WTC11 (cell line): Measurements from ENCODE around the gene MXD3. TPM values are rescaled to one million over a fixed set of nuclear protein-coding genes. Genes with fewer than 3 reads are reported as not detected.

Experiments
- ATAC-seq: fragments of 200-7000 bp; cut with Tn5 transposase; 2 replicates; pipeline ENCODE4 v1.10.0; 2021; ENCODE audit warnings: mild to moderate bottlenecking, moderate library complexity
- CTCF ChIA-PET: fragments of 300-600 bp; sonication (Branson Sonifier 250); formaldehyde crosslinking; loops from one replicate; lab custom pipeline; 2021; ENCODE audit warnings: antibody characterized with exemption; lab: Charles Lee
- POLR2A ChIA-PET: fragments of 350-600 bp; sonication (Branson Sonifier 250); formaldehyde crosslinking; loops from one replicate; lab custom pipeline; 2021; ENCODE audit warnings: antibody characterized with exemption; lab: Charles Lee
- DNase-seq: peaks from one replicate; pipeline ENCODE4 v3.0.0; 2021; ENCODE audit warnings: low spot score
- H3K27ac Mint-ChIP-seq: 2 replicates; pipeline ENCODE4 v1.8.0; 2021; ENCODE audit warnings: mixed read lengths
- H3K27me3 Mint-ChIP-seq: 2 replicates; pipeline ENCODE4 v1.8.0; 2021; ENCODE audit warnings: low read depth, mild to moderate bottlenecking, moderate library complexity, mixed read lengths
- H3K36me3 Mint-ChIP-seq: 2 replicates; pipeline ENCODE4 v1.8.0; 2021; ENCODE audit warnings: mixed read lengths
- H3K4me1 Mint-ChIP-seq: 2 replicates; pipeline ENCODE4 v1.8.0; 2022; ENCODE audit warnings: mixed read lengths
- H3K4me3 Mint-ChIP-seq: 2 replicates; pipeline ENCODE4 v1.8.0; 2021; ENCODE audit warnings: mild to moderate bottlenecking, moderate library complexity, mixed read lengths
- H3K9me3 Mint-ChIP-seq: 2 replicates; pipeline ENCODE4 v1.8.0; 2021; ENCODE audit warnings: mixed read lengths
- ATF1 ChIP-seq: sonication (generic); formaldehyde crosslinking; IDR thresholded peaks from 2 replicates; pipeline ENCODE4 v1.8.1; 2023; ENCODE audit warnings: mild to moderate bottlenecking, moderate library complexity, missing genetic modification reagents
- ATF3 ChIP-seq: sonication (generic); formaldehyde crosslinking; conservative IDR thresholded peaks from 2 replicates; pipeline ENCODE4 v1.8.1; 2022; ENCODE audit warnings: mild to moderate bottlenecking, missing genetic modification reagents
- ATF6 ChIP-seq: sonication (generic); formaldehyde crosslinking; IDR thresholded peaks from 2 replicates; pipeline ENCODE4 v1.8.1; 2023; ENCODE audit warnings: mild to moderate bottlenecking, missing genetic modification reagents
- E2F1 ChIP-seq: sonication (generic); formaldehyde crosslinking; IDR thresholded peaks from 2 replicates; pipeline ENCODE4 v1.8.0; 2022; ENCODE audit warnings: mild to moderate bottlenecking, missing genetic modification reagents
- EMX1 ChIP-seq: fragments of 250-450 bp; sonication (Bioruptor Pico); IDR thresholded peaks from 2 replicates; pipeline ENCODE4 v1.8.0; 2021; ENCODE audit warnings: mild to moderate bottlenecking
- ERG ChIP-seq: fragments of 250-450 bp; sonication (Bioruptor Pico); IDR thresholded peaks from 2 replicates; pipeline ENCODE4 v1.8.0; 2021; ENCODE audit warnings: mild to moderate bottlenecking
- ESRRA ChIP-seq: sonication (generic); formaldehyde crosslinking; IDR thresholded peaks from 2 replicates; pipeline ENCODE4 v1.8.1; 2022; ENCODE audit warnings: mild to moderate bottlenecking, missing genetic modification reagents, borderline replicate concordance
- HMGA2 ChIP-seq: fragments of 250-450 bp; sonication (Bioruptor Pico); IDR thresholded peaks from 2 replicates; pipeline ENCODE4 v1.4.0; 2021; ENCODE audit warnings: mild to moderate bottlenecking, moderate library complexity
- JAZF1 ChIP-seq: fragments of 250-450 bp; sonication (Bioruptor Pico); IDR thresholded peaks from 2 replicates; pipeline ENCODE4 v1.9.0; 2021; ENCODE audit warnings: moderate library complexity, mild to moderate bottlenecking, inconsistent platforms
- MAX ChIP-seq: sonication (generic); formaldehyde crosslinking; IDR thresholded peaks from 2 replicates; pipeline ENCODE4 v1.8.0; 2022; ENCODE audit warnings: mild to moderate bottlenecking, missing genetic modification reagents
- MXD4 ChIP-seq: fragments of 250-450 bp; sonication (Bioruptor Pico); IDR thresholded peaks from 2 replicates; pipeline ENCODE4 v1.8.0; 2021; ENCODE audit warnings: mild to moderate bottlenecking, moderate library complexity, borderline replicate concordance
- OVOL2 ChIP-seq: fragments of 250-450 bp; sonication (Bioruptor Pico); IDR thresholded peaks from 2 replicates; pipeline ENCODE4 v1.9.0; 2021; ENCODE audit warnings: mild to moderate bottlenecking, borderline replicate concordance
- PRDM15 ChIP-seq: sonication (generic); formaldehyde crosslinking; IDR thresholded peaks from 2 replicates; pipeline ENCODE4 v1.8.0; 2022; ENCODE audit warnings: missing genetic modification reagents
- SP1 ChIP-seq: sonication (generic); formaldehyde crosslinking; conservative IDR thresholded peaks from 2 replicates; pipeline ENCODE4 v1.8.1; 2022; ENCODE audit warnings: missing genetic modification reagents
- STAT6 ChIP-seq: sonication (generic); formaldehyde crosslinking; conservative IDR thresholded peaks from 2 replicates; pipeline ENCODE4 v1.8.1; 2023; ENCODE audit warnings: mild to moderate bottlenecking, low read depth, missing genetic modification reagents, moderate library complexity
- TEAD1 ChIP-seq: sonication (generic); formaldehyde crosslinking; IDR thresholded peaks from 2 replicates; pipeline ENCODE4 v1.8.0; 2022; ENCODE audit warnings: mild to moderate bottlenecking, missing genetic modification reagents
- USF2 ChIP-seq: sonication (generic); formaldehyde crosslinking; IDR thresholded peaks from 2 replicates; pipeline ENCODE4 v1.8.1; 2023; ENCODE audit warnings: mild to moderate bottlenecking, missing genetic modification reagents, moderate library complexity
- ZNF121 ChIP-seq: sonication (generic); formaldehyde crosslinking; IDR thresholded peaks from 2 replicates; pipeline ENCODE4 v1.8.0; 2023; ENCODE audit warnings: missing genetic modification reagents
- ZNF423 ChIP-seq: fragments of 250-450 bp; sonication (Bioruptor Pico); IDR thresholded peaks from 2 replicates; pipeline ENCODE4 v2.1.2; 2022; ENCODE audit warnings: mild to moderate bottlenecking, moderate library complexity
- ZNF512 ChIP-seq: sonication (generic); formaldehyde crosslinking; IDR thresholded peaks from 2 replicates; pipeline ENCODE4 v1.8.1; 2022; ENCODE audit warnings: missing genetic modification reagents, borderline replicate concordance
- total RNA-seq: library from RNA; stranded (reverse); gene quantifications from 3 replicates; pipeline ENCODE4 v1.2.3, GENCODE V29; 2021

MXD3 gene
- total RNA-seq, 1 experiment from 2014 or later = 25.7 TPM

- Mint-ChIP-seq H3K4me1 (peaks cover 28% of the 10 kb centered on the region), H3K4me3 (no peak overlapping the region), H3K27ac (peak overlapping the region; percentile 21; the same call in 1 of the 2 replicates), H3K36me3 (peaks cover 23% of the 10 kb centered on the region), H3K27me3 (no peaks in the 10 kb centered on the region), H3K9me3 (no peaks in the 10 kb centered on the region)
- ATAC-seq (no peak), DNase-seq (no peak)
- ChIA-PET CTCF (interaction anchor here (0.6 to 1.9 kb wide), 2 partner anchors 20 to 29 kb away, joined by 3 to 16 read pairs; no protein-coding TSS in a partner anchor), POLR2A (no interaction called here)
- no peak for TF ChIP-seq ZNF512
- TF ChIP-seq HMGA2 (CRISPR knock-in tag) = no peak
- TF ChIP-seq E2F1 (CRISPR knock-in tag) = no peak
- TF ChIP-seq ZNF423 (CRISPR knock-in tag) = no peak
- no peak for TF ChIP-seq SP1 (CRISPR knock-in tag)
- TF ChIP-seq STAT6 (CRISPR knock-in tag) = no peak
- TF ChIP-seq ERG (CRISPR knock-in tag) = no peak
- no peak for TF ChIP-seq ZNF121 (CRISPR knock-in tag)
- no peak for TF ChIP-seq TEAD1
- no peak for TF ChIP-seq OVOL2 (CRISPR knock-in tag)
- TF ChIP-seq USF2 (CRISPR knock-in tag) = no peak
- no peak for TF ChIP-seq ATF1
- TF ChIP-seq ATF6 (CRISPR knock-in tag) = no peak
- TF ChIP-seq JAZF1 (CRISPR knock-in tag) = no peak
- TF ChIP-seq MAX (CRISPR knock-in tag) = no peak
- TF ChIP-seq EMX1 (CRISPR knock-in tag) = no peak
Observed at GRCh38 chr5:177346820-177347219, 35.1 kb upstream of the MXD3 start.

- Mint-ChIP-seq H3K27me3 (no peaks in the 10 kb centered on the region), H3K4me3 (no peak overlapping the region), H3K4me1 (peaks cover 22% of the 10 kb centered on the region), H3K36me3 (peaks cover 33% of the 10 kb centered on the region), H3K9me3 (no peaks in the 10 kb centered on the region), H3K27ac (no peak overlapping the region)
- CTCF ChIA-PET = interaction anchor here (0.6 kb wide), 1 partner anchor 32 kb away, joined by 3 read pairs; no protein-coding TSS in a partner anchor
- POLR2A ChIA-PET = no interaction called here
- DNase-seq (no peak), ATAC-seq (no peak)
- no peak for TF ChIP-seq ATF3
- no peak for TF ChIP-seq PRDM15 (CRISPR knock-in tag)
- TF ChIP-seq ESRRA = no peak
- TF ChIP-seq MXD4 = no peak
- TF ChIP-seq HMGA2 (CRISPR knock-in tag) = no peak
Observed at GRCh38 chr5:177344891-177345290, 33.2 kb upstream of the MXD3 start.
